ENCODE measurements around the gene LRRC18. TPM values are rescaled to one million over a fixed set of nuclear protein-coding genes. Genes with fewer than 3 reads are reported as not detected.

LRRC18 gene
- not detected for total RNA-seq

DNA sequence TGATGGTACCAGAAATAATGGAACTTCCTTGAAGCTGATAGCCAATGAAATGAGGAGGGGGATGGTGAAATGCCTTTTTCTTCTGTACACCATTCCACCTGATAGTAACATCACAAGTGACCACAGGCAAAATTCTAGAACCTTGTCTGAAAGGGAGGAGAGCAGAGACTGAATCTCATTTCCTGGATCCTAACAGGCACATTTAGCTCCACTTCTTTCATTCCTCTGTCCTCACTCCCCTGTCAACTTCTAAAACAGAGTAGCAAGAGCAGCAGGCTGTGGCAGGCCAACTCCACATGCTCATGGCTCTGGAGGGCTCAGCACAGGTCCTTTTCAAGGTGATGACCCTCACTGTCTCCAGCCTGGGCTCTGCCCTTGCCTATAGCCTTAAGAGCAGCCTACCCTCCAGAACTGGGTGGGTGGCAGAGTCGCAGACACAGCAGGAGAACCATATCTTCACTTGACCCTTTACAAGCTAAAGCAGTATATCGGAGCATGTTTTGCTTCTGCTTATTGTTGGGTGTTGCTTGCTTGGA, at the start of gene LRRC18:
Gene LRRC18, minus strand, starts transcription at position 51 of the 536 bp plus-strand sequence. CDS start 25,685 bp downstream, outside the sequence.
- no peak for DNase-seq

DNA sequence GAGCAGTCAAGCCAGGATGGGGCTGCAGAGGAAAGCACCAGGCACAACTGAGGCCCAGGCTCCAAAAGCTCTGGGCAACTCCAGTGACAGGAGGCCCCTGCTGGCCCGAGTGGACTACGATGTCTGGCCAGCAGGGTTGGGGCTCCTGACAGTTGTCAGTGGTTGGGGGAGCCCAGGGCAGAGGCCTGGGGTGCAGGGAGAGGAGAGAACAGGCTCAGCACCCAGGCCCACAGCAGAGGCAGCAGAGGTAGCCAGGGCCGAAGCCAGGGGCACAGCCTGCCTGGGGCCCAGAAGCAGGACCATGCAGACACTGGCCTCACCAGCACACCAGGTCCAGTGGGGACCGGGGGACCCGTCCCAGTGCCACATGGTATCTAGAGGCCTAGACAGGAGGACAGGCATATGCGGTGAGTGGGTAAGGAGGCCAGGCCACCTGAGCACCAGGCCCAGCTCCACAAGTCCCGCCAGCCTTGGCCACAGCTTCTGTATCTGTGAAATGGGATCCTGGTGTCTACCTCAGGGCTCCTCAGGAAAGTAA, 46.0 kb upstream of the LRRC18 start:
- no peak for DNase-seq

DNA sequence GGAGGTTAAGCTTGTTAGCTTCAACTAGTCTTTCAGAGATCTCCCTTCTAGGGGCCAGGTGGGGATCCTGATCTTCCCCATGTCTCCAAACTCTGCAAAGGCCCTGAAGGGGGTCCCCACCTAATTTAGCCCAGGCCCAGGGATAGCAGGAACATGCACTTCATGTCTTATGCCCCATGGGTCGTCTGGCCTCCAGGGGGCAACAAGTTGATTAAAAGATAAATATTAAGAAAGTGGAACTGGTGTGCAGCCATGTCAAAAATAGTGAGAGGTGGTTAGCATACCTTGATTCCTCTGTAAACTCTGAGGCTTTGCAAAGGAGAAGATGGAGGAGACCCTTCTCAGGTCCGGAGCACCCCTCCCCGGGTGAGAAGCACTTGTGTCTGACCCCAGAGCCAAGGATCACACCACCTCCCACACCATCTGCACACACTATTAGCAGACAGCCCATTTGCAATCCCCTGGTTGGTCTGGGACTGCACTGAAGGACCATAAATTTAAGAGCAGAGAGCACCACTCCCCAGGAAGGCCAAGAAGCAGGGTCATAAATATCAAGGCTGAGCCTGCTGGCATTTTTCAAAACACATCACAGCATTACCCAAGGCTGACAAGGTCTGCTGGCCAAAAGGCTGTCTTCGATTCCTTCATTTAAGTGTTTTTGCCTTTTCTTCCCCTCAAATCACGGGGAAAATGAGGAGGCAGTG, 44.2 kb upstream of the LRRC18 start:
- no peak for DNase-seq

DNA sequence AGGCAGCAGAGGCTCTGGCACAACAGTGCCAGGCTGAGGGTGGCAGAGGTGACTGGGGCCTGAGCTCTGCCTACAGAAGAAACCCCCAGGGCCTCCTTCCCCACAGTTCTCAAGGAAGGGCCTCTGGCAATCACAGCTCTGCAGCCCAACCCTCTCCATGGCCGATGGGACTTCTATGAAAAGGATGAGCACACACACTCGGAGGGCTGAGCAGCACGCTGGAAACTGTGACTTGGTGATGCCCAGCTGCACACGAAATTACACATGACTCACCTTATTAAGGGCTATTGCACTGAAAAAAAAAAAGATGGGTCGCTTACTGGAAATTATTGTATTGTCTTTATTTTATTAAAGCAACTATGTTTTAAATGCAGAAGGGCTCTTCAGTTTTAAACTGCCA, 42.9 kb upstream of the LRRC18 start:
- no peak for DNase-seq

DNA sequence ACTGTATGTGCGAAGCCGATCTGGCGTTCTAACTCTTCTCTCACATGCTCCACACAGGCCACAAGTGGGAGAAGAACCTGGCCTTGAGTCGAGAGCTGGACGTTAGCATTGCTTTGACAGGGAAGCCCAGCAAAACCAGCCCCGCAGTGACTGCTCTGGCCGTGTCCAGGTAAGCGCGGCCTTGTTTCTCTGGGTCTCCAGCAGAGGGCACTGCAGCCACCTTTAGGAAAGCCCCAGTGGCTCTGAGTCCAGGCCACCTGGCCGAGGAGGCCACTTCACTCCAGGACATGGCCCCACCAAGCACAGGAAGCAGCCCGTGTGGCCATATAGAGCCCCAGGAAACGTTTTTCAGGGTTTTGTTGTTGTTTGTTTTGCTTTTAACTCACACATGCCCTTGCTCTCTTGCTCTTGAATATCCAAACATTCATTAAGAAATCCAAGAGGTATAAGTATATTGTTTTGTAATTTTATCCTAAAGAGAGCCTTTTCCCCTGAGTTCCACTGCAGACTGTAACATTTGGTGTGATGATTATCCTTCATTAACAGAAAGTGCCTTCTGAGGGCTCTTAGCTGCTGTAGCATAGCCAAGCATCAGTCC, 41.8 kb upstream of the LRRC18 start:
- DNase-seq: peak; percentile 70

DNA sequence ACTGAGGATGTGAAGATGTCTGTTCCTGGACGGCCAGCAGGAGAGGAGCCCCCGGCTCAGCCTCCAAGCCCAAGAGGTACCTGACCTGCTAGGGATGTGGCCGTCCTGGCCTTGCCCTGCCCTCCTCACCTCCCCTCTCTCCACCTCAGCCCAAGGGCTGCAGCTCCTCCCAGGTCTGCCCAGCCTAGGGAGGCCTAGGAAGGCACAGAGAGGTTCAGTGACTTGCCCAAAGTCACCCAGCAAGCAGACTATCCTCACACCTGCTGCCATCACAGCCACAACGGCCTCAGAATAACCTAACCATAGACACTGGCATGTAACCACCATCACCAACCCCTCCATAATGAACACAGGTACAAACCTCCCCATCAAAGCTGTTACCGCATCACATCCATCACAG, 38.7 kb upstream of the LRRC18 start:
- no peak for DNase-seq

DNA sequence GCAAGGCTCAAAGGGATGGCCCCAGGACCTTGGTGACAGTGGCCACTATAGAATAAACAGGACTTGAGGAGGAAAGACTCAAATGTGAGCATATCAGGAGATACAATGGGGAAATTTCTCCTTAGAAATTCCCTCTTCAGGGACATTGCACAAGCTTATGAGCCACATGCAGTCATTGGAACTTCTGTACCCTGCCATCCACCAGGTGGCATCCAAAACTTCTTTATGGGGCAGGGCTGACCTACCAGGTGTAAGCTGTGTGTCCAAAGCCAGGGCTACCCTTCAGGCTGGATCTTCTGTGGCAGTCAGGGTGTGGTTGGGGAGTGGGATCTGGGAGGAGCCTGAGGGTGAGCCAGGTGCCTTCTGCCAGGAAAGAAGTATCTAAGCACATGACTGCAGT, 36.6 kb upstream of the LRRC18 start:
- DNase-seq: peak; percentile 42

DNA sequence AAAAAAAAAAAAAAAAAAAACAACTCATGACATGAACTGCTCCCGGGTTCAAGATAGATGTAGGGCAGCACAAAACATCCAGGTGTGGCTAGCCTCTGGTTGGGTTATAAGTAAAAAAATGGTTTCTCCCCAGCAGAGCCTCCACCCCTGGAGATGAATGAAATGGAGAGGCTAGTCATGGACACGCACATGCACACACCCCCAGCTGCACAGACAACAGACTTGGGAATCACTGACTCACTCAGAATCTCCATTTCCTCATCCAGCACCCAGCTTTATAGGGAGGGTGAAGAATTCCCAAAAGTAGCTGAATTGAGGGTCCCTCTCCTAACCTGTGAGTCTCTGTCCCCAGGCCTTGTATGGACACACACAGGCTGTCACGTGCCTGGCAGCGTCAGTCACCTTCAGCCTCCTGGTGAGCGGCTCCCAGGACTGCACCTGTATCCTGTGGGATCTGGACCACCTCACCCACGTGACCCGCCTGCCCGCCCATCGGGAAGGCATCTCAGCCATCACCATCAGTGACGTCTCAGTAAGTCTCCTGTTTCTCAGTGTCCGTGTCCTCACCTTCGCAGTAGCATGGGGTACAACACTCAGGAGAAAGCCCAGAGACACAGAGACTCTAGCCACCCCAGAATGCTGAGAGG, 35.0 kb upstream of the LRRC18 start:
- DNase-seq: no peak

DNA sequence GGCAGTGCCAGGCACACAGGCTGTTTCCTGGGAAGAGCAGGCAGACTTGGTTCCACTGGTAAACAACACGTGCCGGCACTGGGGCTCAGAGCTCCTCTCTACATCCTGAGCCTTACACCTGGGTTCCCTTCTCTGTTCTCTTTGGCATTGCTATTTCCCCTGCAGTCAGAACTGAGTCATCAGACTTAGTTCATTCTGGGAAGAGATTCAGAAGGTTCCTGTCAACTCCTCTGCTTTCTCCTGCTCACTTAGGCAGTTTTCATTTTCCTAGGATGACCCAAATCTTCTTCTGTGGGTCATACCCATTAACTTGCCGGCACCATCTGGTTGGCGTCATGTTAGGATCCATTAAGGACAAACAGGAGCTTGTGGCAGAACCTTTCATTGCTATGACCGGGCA, 33.4 kb upstream of the LRRC18 start:
- DNase-seq: no peak

DNA sequence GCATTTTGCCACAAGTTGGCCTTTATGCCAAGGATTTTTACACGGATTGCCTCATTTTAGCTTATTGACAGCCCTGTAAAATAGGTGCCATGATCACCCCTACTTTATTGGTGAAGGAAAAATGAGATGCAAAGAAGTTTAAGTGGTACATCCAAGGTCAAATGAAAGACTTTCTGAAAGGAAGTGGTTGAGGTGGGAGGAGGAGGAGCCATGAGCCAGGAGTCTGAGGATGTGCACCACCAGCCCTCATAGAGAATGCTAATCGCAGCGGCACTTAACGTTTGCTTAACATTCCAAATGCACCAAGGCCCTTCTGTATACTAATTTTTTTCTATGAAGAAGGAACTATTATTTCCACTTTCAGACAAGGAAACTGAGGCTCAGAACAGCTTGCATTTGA, 31.0 kb upstream of the LRRC18 start:
- DNase-seq: no peak

DNA sequence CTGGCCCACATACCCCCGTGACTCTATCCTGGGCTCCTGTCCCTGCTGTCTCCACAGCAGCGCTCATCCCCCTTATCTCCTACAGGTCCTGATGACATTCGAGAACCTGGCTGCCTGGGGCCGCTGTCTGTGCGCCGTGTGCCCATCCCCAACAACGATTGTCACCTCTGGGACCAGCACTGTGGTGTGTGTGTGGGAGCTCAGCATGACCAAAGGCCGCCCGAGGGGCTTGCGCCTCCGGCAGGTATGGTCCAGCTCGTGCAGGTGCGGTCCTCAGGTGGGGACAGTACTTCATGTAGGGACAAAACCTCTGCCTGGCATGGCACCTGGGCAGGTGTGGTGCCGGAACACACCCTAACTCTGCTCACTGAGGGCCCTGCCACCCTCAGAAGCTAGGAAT, 30.4 kb upstream of the LRRC18 start:
- DNase-seq: no peak

DNA sequence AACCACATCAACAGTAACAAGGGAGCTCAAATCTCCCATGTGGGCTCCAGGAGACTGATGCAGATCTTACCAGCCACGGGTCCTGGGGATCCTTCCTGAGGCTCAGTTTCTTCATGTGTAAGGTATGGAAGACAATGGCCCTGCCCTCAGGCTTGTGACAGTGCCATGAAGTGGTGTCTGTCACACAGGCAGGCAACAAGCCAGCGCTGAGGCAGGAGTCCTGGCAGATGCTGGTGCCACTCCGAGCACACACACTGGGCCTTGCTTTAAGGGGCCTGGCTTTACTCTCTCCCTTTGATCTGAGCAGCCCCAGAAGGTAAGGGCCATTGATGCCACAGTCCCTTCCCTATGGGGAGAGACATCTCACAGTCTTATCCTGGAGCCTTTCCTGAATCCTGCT, 28.4 kb upstream of the LRRC18 start:
- DNase-seq: no peak

DNA sequence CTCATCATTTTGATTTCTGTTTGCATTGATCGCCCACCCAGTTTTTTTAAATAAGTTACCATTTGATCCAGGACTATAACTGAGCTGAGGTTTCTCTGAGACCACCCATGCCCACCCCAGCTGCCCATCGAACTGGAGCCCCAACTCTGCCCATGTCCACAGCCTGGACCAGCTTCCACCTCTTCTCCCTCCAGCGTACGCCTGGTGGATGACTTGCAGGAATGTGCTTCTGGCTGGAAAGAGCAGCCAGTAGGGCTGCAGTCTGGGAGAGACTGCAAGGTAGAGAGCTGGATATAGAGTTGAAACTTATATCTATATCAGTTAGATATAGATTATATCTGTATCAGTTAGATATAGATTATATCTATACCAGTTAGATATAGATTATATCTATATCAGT, 25.8 kb upstream of the LRRC18 start:
- no peak for DNase-seq

DNA sequence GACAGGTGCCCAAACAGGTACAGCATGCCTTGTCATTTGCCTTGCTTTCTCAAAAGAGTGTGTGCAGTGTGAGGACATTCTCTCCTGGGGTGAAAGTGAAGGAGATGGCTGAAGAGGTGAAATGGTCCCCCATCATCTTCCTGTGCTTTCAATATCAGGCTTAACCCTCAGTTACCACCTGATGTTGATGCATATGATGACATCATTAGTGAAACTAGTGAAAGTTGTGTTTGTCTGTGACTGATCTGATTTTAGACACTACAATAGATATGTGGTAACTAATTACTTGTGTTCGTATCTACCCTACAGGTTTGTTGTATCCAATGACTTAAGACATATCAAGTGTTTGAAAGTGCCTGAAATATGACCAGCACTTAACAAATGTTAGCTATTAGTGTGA, 24.4 kb upstream of the LRRC18 start:
- no peak for DNase-seq

DNA sequence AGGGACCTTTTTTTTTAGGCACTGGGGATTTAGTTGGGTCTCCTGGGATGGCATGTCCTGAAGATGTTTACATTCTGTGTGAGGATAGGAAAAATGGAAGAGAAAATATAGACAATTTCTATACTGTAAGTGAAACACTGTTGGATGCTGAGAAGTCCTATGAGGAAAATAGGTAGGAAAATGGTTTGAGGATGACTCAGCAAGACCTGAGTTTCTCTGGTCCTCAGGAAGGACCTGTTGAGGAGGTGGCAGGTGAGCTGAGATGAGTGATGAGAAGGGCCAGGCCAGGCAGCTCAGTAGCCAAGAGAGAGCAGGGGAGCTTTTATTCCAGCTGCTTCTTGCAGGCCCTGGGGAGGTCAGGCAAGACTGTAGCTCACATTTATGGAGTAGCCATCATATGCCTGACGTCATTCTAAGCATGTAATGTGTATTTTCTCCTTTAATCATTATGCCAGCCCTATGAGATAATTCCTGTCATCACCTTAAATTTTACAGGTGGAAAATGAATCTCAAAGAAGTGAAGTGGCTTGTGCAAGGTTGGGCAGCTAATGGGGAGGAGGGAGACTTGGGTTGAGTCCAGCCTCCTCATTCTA, 19.1 kb upstream of the LRRC18 start:
- DNase-seq: peak; percentile 38

DNA sequence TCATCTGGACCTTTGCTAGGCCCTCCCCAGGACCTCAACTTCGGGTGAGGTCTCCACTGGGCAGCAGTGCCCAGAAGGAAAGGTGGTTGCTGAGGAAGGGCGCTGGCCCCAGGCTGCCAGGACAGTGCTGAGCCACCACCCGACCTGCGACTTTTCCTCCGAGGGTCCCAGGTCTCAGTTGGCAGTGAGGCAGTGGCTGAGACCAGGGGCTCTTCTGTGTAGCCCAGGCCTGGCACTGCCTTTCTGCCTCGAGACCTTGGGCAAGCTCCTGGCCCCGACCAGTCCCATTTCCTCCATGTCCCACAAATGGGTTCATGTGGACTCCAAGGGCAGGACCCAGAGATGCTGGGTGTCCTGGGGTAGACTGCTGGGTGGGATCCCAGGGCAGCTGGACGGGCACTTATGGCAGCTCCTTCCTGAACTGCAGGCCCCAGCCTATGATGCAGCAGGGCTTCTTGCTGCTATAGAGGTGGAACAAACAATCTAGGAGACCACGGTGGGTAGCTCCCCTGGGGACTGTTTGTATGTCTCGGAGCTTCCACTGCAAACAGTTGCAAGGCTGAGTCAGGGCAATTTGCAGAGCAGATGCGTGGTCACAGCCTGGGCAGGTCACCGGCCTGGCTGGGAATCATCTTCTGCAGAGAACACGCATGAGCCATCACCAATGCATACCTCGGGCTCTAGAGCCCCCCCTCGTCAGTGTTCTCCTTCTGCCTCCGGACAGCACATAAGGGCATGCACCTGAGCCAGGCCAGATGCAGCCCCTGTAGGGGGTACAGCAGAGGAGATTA, 17.9 kb upstream of the LRRC18 start:
- DNase-seq: no peak

DNA sequence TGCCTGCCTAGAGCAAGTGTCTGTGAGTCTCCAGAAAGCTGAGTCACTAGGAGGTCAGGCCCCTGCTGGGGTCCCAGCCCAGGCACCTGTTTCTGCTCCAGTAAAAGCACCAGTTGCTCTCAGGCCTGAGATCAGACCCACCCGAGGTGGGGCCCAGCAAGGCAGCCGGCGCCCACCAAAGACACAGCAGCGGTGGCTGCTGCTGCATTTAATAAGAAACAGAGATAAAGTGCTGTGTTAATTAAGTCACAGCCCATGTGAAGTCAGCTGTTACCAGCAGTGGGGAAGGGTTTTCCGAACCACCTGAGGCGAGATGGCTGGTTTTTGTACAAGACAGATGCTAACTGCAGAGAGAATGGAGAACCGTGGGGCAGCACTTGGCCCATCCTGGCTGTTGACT, 12.1 kb upstream of the LRRC18 start:
- DNase-seq: peak; percentile 37

DNA sequence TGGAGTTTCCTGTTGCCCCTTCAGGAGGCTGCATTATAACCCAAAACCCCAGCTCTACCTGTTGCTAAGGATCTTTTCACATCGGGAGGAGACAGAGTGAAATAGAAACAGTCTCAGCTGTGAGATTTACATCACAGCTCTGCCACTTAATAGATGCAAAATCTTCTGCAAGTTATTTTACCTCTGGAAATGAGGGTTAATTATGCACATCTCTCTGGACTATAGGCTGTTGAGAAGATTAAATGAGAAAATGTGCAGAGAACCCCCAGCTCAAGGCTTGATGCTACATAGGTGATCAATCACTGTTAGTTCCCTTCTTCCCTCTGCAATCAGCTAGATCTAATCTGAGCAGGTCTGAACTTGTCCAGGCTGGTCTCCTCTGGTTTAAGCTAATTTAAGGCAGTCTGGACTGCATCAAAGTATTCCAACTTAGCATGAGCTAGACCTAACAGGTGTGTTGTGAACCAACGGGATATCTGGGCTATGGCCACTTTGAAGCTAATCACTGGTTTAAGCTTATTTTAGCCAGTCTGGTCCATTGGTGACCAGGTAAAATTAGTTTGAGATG, 8.9 kb upstream of the LRRC18 start:
- DNase-seq: no peak

DNA sequence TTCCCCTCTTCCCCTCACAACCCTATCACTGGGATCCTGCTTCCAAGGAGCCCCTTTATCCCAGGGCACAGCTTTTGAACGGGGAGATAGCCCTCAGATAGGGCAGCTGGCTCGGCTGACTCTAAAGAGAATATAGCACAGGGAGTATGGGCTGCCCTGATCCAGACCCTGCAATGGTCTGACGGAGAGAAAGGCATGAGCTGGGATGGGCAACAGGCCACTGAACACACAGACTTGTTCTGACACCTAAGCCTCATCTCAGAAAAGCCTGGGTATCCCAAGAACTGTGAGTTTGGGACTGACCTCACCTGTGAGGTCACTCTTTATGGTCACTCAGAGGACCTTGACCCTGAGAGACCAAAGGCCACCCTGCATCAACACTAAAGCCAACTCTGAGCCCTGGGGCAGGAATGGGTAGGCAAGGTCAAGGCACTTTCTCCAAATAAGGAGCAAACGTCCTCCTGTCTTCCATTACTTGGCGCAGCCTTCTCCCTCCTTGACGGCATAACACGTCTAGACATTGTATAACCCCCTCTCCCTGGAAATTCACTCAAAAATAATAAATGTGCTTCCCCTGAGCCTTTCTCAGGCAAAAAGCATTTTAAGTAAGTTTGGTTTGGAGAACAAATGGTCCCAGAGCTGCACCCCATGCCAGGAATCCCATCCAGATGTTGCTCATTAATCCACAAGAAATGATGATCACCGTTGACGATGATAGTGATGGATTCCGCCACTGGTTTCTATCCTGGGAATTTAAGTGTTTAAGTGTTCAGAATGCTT, 8.2 kb upstream of the LRRC18 start:
- DNase-seq: peak; percentile 74

DNA sequence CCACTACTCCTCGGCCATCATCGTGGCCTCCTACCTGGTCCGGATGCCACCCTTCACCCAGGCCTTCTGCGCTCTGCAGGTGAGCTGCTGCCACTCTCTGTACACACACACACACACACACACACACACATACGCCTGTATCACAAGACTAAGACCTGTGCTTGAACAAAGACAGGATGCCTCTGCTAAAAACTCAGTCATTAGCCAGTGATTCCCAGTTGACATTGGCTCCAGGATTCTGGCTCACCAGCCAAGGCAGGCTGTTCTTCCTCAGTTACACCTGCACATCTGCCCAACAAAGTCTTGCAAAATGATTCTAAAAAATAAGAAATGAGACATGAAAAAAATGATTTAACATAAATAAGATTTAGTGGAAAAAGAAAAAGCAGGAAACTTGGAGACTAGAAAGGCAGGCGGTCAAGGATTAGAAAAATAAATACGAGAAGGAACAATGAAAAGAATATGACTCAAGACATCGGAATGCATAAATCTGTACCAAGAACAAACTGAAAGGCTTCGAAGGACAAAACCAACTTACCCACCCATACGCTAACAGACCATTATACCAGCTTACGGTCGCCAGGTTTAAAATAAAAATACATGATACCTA, 7.4 kb upstream of the LRRC18 start:
- peak; percentile 55 for DNase-seq
